ENCODE data around the gene LARP6.

Gene LARP6

GRCh38 chr15:70831094-70831911 is 22.7 kb downstream of the LARP6 start:
- TF ChIP-seq CTCF (IDR thresholded peaks at IDR 0.05): no peak
- no peaks in the 10 kb centered on the region for H3K36me3 ChIP-seq
- H3K9me3 ChIP-seq: no peaks in the 10 kb centered on the region
- H3K4me1 ChIP-seq (ENCODE audit: control insufficient read depth in 1 of 2, insufficient read depth in 1 of 2, low read depth in 1 of 2, low read length in 1 of 2): peaks cover 5% of the 10 kb centered on the region in 2 experiments
- no peaks in the 10 kb centered on the region for H3K27me3 ChIP-seq
- no peak overlapping the region for H3K4me3 ChIP-seq (ENCODE audit: low read depth in 1 of 2, low read length in 1 of 2)
- H3K27ac ChIP-seq: no peak overlapping the region

GRCh38 chr15:70830615-70831014 is 23.3 kb downstream of the LARP6 start:
- no peaks in the 10 kb centered on the region for H3K9me3 ChIP-seq
- no peak for TF ChIP-seq CTCF (IDR thresholded peaks at IDR 0.05)
- no peak overlapping the region for H3K27ac ChIP-seq
- no peak overlapping the region for H3K4me3 ChIP-seq (ENCODE audit: low read depth in 1 of 2, low read length in 1 of 2)
- no peaks in the 10 kb centered on the region for H3K36me3 ChIP-seq
- no peaks in the 10 kb centered on the region for H3K27me3 ChIP-seq
- peaks cover 5 to 6% of the 10 kb centered on the region in 2 experiments for H3K4me1 ChIP-seq (ENCODE audit: control insufficient read depth in 1 of 2, insufficient read depth in 1 of 2, low read depth in 1 of 2, low read length in 1 of 2)

GRCh38 chr15:70829371-70830166 is 24.4 kb downstream of the LARP6 start:
- H3K4me1 ChIP-seq (ENCODE audit: control insufficient read depth in 1 of 2, insufficient read depth in 1 of 2, low read depth in 1 of 2, low read length in 1 of 2): peaks cover 5 to 6% of the 10 kb centered on the region in 2 experiments
- H3K9me3 ChIP-seq: no peaks in the 10 kb centered on the region
- no peaks in the 10 kb centered on the region for H3K27me3 ChIP-seq
- no peak for TF ChIP-seq CTCF (IDR thresholded peaks at IDR 0.05)
- no peaks in the 10 kb centered on the region for H3K36me3 ChIP-seq
- no peak overlapping the region for H3K4me3 ChIP-seq (ENCODE audit: low read depth in 1 of 2, low read length in 1 of 2)
- no peak overlapping the region for H3K27ac ChIP-seq

GRCh38 chr15:70827721-70828120 is 26.2 kb downstream of the LARP6 start:
- peaks cover 5 to 6% of the 10 kb centered on the region in 2 experiments for H3K4me1 ChIP-seq (ENCODE audit: control insufficient read depth in 1 of 2, insufficient read depth in 1 of 2, low read depth in 1 of 2, low read length in 1 of 2)
- no peaks in the 10 kb centered on the region for H3K27me3 ChIP-seq
- no peaks in the 10 kb centered on the region for H3K36me3 ChIP-seq
- no peaks in the 10 kb centered on the region for H3K9me3 ChIP-seq
- TF ChIP-seq CTCF (IDR thresholded peaks at IDR 0.05): no peak
- no peak overlapping the region for H3K4me3 ChIP-seq (ENCODE audit: low read depth in 1 of 2, low read length in 1 of 2)
- H3K27ac ChIP-seq: no peak overlapping the region

GRCh38 chr15:70826634-70827033 is 27.3 kb downstream of the LARP6 start:
- Histone ChIP-seq H3K9me3 (no peaks in the 10 kb centered on the region), H3K4me3 (ENCODE audit: low read depth in 1 of 2, low read length in 1 of 2) (no peak overlapping the region), H3K27me3 (no peaks in the 10 kb centered on the region), H3K4me1 (ENCODE audit: control insufficient read depth in 1 of 2, insufficient read depth in 1 of 2, low read depth in 1 of 2, low read length in 1 of 2) (peaks cover 5 to 6% of the 10 kb centered on the region in 2 experiments), H3K27ac (no peak overlapping the region), H3K36me3 (no peaks in the 10 kb centered on the region)
- TF ChIP-seq CTCF (IDR thresholded peaks at IDR 0.05): no peak

Measured in neutrophil (primary cell).